Aorta (tissue), 5 donors: ENCODE data around the gene PHF14. TPM values are rescaled to one million over a fixed set of nuclear protein-coding genes. Genes with fewer than 3 reads are reported as not detected.
A peak's percentile ranks its signal among the peaks of the same experiment; 100 is the strongest.
"Not testable (repeated sequence)": the region's sequence is repeated elsewhere in the genome, so short reads cannot be mapped to it uniquely, and the experiment has no call there.

ENCODE experiments used
- ATAC-seq: fragments of 200-7000 bp; cut with Tn5 transposase; one replicate; pipeline ENCODE4 v1.9.1; 2022; ENCODE audit warnings: moderate library complexity; ENCODE audit not compliant: low FRiP score
- DNase-seq, 2 donors: peaks; one replicate each; pipeline ENCODE4 v3.0.0-alpha.2; 2020
- H3K27ac ChIP-seq, 2 donors: one replicate each; pipeline ENCODE4 v1.5.1; 2013; ENCODE audit warnings: low read length in 2 of 2, mild to moderate bottlenecking in 2 of 2, moderate library complexity in 2 of 2, control low read depth in 1 of 2, inconsistent platforms in 1 of 2, low read depth in 1 of 2
- H3K27me3 ChIP-seq, 2 donors: one replicate each; pipeline ENCODE4 v1.6.1; 2013; ENCODE audit warnings: control low read depth in 1 of 2, low read length in 1 of 2, mild to moderate bottlenecking in 1 of 2, moderate library complexity in 1 of 2; ENCODE audit not compliant: insufficient read depth in 2 of 2, control insufficient read depth in 1 of 2
- H3K36me3 ChIP-seq, 2 donors: one replicate each; pipeline ENCODE4 v1.6.1; 2013; ENCODE audit warnings: control low read depth in 1 of 2, low read length in 1 of 2, mild to moderate bottlenecking in 1 of 2; ENCODE audit not compliant: insufficient read depth in 2 of 2, control insufficient read depth in 1 of 2
- H3K4me1 ChIP-seq, 2 donors: one replicate each; pipeline ENCODE4 v1.6.1; 2013; ENCODE audit warnings: low read length in 2 of 2, control low read depth in 1 of 2, mild to moderate bottlenecking in 1 of 2, moderate library complexity in 1 of 2; ENCODE audit not compliant: insufficient read depth in 2 of 2, control insufficient read depth in 1 of 2
- H3K4me3 ChIP-seq, 2 donors: one replicate each; pipeline ENCODE4 v1.5.1; 2013; ENCODE audit warnings: low read length in 2 of 2, control low read depth in 1 of 2, mild to moderate bottlenecking in 1 of 2
- H3K9me3 ChIP-seq: one replicate; pipeline ENCODE4 v1.6.1; 2013; ENCODE audit warnings: mild to moderate bottlenecking, low read length; ENCODE audit not compliant: control insufficient read depth
- WGBS, 2 donors: extraction: QIAGEN DNeasy Blood & Tissue Kit; methylation state at CpG; one replicate each; pipeline ENCODE4 v1.1.7; 2013; 5-methylcytosine and 5-hydroxymethylcytosine counted together
- intact Hi-C, 2 donors: fragments of 100-400 bp; cut with DNase I; formaldehyde crosslinking; loops; one replicate each; pipeline versions ENCODE4 v1.14.2 to v1.15.0; 2022
- polyA plus RNA-seq, 2 donors: library from polyadenylated mRNA; stranded (reverse); fragments of 200-250 nt; gene quantifications; one replicate each; pipeline ENCODE4 v1.2.3, GENCODE V29; 2013
- total RNA-seq, 2 donors: library from RNA; stranded (reverse); fragmentation: NEBNext Ultra II Directional; extraction: Animal tissue kit (Norgen Biotek cat#: 25700); gene quantifications; one replicate each; pipeline ENCODE4 v1.2.1, GENCODE V29; 2021
- donor health status: healthy with polysubstance abuse.
- donor health status: Bipolar disorder and iron deficiency.
- donor health status: DM: no; HTN: no; CAD: no.
- donor health status: DM: no; HTN: no; CAD: no.
- donor health status: DM: yes; HTN: yes; CAD: no.

The PHF14 gene
- total and polyA plus RNA-seq, 4 donors, result 16.2 to 51.8 (median 36.7) TPM

DNA sequence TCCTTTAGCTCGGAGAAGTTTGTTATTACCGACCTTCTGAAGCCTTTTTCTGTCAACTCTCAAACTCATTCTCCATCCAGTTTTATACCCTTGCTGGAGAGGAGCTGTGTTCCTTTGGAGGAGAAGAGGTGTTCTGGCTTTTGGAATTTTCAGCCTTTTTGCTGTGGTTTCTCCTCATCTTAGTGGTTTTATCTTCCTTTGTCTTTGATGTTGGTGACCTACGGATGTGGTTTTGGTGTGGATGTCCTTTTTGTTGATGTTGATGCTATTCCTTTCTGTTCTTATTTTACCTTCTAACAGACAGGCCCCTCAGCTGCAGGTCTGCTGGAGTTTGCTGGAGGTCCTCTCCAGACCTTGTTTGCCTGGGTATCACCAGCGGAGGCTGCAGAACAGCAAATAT lies 8.7 kb upstream of the PHF14 start:
- H3K4me3 ChIP-seq, DNase-seq, H3K9me3 ChIP-seq, intact Hi-C loops, ATAC-seq, H3K27me3 ChIP-seq, H3K36me3 ChIP-seq, H3K4me1 ChIP-seq, H3K27ac ChIP-seq: not testable (repeated sequence)
- 94 to 97% methylated on average over 4 of the region's 4 CpGs for WGBS, 2 donors

DNA sequence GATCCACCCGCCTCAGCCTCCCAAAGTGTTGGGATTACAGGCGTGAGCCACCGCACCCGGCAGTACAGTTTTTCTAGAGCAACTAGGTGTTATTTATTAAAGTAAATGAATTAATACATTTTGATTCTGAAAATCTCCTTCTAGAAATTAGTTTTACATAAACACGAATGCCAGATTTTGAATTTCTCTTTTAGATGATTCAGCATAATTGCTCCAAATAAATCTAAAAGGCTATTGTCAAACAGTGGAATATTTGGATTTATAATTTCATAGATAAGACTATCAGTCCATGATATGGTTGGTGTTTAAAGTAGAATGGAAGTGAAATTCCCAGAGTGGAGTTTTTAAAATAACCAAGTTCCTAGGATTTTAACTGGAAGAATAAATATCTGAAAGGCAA lies 1.5 kb upstream of the PHF14 start:
- WGBS, 2 donors, result 88 to 94% methylated on average over 5 of the region's 5 CpGs
- no peaks in the 10 kb centered on the region for H3K36me3 ChIP-seq
- H3K27ac ChIP-seq, result no peak overlapping the region
- no peaks in the 10 kb centered on the region for H3K4me1 ChIP-seq
- DNase-seq (no peak), ATAC-seq (no peak)
- no peaks in the 10 kb centered on the region for H3K9me3 ChIP-seq
- no peaks in the 10 kb centered on the region for H3K27me3 ChIP-seq
- intact Hi-C loops, result loop anchor here (2.0 kb wide), 1 partner anchor 31 kb away; a partner anchor contains a TSS
- H3K4me3 ChIP-seq, result no peak overlapping the region

DNA sequence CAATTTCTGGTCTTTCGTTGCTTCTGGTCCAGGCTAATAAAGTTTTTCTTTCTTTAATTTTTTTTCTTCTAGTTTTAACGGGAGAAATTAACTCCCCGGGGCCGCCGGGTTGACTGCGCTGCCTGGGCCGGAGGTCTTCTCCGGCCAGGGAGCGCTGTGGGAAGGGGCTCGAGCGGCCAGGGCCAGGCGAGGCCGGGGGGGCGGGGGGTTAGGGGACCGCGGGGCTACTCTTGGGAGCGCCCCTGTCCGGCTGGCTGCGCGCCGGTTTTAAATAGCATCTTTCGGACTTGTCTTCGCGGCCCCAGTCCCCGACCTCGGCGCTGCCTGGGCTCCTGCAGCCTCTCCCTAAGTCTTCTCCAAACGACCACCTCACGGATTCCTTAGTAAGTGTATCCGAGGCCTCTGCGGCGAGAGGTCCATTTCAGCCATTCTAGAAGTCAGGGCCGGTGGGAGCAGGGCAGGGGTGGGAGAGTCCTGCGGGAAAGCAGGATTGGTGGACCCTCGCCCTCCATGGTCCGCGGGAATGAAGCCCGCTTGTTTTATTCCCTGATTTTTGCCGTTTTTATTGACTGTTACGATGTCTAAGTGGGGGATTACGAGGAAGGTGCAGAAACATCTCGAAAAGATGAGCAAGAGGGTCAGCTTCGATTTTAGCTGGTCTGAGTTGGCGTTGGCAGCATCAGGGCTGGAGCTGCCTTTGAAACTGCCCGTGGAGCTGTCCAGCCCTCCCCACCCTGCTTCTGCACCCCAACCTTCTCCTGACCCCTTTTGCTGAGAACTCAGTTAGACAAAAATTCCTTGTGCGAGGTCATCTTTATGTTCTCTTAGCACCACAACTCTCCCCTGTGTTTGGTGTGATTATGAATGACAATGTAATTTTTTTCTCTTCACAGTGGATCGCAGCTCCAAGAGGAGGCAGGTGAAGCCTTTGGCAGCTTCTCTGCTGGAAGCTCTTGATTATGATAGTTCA lies 555 bp downstream of the PHF14 start:
- no peaks in the 10 kb centered on the region for H3K27me3 ChIP-seq
- peak overlapping the region; percentile 74 to 97 for H3K4me3 ChIP-seq
- intact Hi-C loops, result loop anchor here (2.0 kb wide), 1 partner anchor 33 kb away; a partner anchor contains a TSS
- DNase-seq (peak; percentile 59 to 79), ATAC-seq (peak; percentile 50)
- no peaks in the 10 kb centered on the region for H3K9me3 ChIP-seq
- H3K4me1 ChIP-seq, result no peaks in the 10 kb centered on the region
- peaks cover 0 to 3% of the 10 kb centered on the region in 2 donors for H3K36me3 ChIP-seq
- WGBS, 2 donors, result 1% methylated on average over 47 of the region's 47 CpGs
- peak overlapping the region in 1 of 2 donors; percentile 33 for H3K27ac ChIP-seq

DNA sequence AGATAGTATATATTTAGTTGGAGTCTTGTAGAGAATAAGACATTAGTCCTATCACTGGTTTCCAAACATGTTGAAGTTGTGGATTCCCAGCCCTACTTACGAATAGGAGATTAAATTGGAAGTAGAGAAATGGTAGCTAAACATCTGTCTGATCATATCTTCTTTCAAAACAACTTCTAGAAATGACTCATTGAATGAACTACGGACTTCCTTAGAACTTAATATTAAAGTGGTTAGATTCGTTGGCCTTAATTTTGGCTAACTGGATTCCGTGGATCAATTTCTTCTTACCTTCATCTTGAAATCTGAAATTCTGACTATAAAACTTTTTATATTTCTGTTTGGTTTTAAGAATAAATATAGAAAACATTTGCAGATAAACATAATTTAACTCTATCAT lies 3.4 kb downstream of the PHF14 start:
- H3K27me3 ChIP-seq, result no peaks in the 10 kb centered on the region
- H3K4me3 ChIP-seq, result no peak overlapping the region
- intact Hi-C loops, result no loop called here
- WGBS, 2 donors, result 74 to 88% methylated on average over 4 of the region's 4 CpGs
- DNase-seq (no peak), ATAC-seq (no peak)
- H3K9me3 ChIP-seq, result no peaks in the 10 kb centered on the region
- peaks cover 0 to 3% of the 10 kb centered on the region in 2 donors for H3K36me3 ChIP-seq
- H3K27ac ChIP-seq, result no peak overlapping the region
- no peaks in the 10 kb centered on the region for H3K4me1 ChIP-seq

DNA sequence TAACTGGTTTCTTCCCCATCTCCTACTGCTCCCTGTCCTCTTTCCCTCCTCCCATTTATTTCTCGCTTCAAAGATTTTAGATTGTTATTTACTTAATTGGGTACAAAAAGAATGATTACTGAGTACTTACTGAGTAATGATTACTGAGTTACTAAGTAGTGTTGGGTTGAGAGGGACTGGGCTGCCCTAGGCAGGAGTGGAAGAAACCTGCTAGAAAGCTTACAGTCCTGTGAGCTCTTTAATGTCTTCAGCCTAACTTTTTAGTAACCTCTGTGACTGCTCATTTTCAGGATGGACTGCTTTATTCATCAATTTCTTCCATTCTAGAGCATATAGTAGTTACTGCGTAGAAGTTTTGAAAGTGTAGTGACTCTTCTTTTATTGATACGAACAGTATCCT lies 7.6 kb downstream of the PHF14 start:
- 96 to 97% methylated on average over 3 of the region's 3 CpGs for WGBS, 2 donors

GRCh38 chr7:10990748-10991147 lies 17.1 kb downstream of the PHF14 start:
- H3K36me3 ChIP-seq, H3K9me3 ChIP-seq, ATAC-seq, intact Hi-C loops, H3K27ac ChIP-seq, H3K4me1 ChIP-seq, H3K27me3 ChIP-seq, H3K4me3 ChIP-seq: not testable (repeated sequence)
- peak in 1 of 2 donors; percentile 30 for DNase-seq
- 98 to 99% methylated on average over 6 of the region's 6 CpGs for WGBS, 2 donors

More for the DNA sequence above, 7.6 kb downstream of the PHF14 start:
- Histone ChIP-seq H3K27me3 (no peaks in the 10 kb centered on the region), H3K36me3 (peaks cover 0 to 4% of the 10 kb centered on the region in 2 donors), H3K27ac (no peak overlapping the region), H3K4me3 (no peak overlapping the region), H3K4me1 (no peaks in the 10 kb centered on the region), H3K9me3 (no peaks in the 10 kb centered on the region)
- DNase-seq (no peak), ATAC-seq (no peak)
- intact Hi-C loops, result no loop called here

GRCh38 chr7:10995482-10996166 lies 22.0 kb downstream of the PHF14 start:
- intact Hi-C loops, result not testable (repeated sequence)
- WGBS, 2 donors, result 94% methylated on average over 34 of the region's 34 CpGs

DNA sequence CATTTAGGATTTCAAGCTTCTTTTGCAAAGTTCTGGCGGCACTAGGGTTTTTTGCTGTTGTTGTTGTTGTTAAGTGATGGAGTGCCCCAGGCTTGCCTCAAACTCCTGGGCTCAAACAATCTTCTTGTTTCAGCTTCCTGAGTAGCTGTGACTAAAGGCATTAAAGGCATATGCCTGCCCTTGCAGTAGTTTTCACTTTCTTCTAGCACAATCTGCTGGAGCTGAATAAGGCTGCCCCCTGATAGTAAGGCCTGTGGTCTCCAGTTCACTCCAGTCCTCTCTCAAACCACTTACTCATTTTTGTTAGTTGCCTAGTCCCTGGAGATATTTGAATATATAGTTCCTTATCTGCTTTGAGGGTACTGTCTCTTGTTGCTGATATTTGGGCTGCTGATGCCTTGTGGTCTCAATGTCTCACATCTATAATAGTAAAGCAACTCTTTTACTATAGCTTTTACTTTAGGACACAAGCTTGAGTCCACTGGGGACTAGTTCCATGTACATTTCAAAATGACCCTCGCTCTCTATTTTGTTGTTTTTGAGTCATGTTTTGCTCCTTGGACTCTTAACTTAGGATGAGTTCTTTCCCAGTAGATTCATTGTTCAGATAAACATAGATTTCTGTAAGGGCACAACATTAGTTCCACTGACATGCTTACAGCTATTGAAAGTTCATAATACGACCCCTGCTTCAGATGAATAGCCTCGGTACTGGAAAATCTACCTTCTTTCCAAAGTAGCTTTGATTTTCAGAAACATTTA lies 25.5 kb downstream of the PHF14 start:
- Histone ChIP-seq H3K27me3 (no peaks in the 10 kb centered on the region), H3K4me3 (no peak overlapping the region), H3K36me3 (peaks cover 0 to 2% of the 10 kb centered on the region in 2 donors), H3K9me3 (no peaks in the 10 kb centered on the region), H3K27ac (no peak overlapping the region), H3K4me1 (peaks cover 0 to 3% of the 10 kb centered on the region in 2 donors)
- intact Hi-C loops, result no loop called here
- WGBS, 2 donors, result 72 to 80% methylated on average over 4 of the region's 4 CpGs
- ATAC-seq (peak; percentile 36), DNase-seq (no peak)

More at GRCh38 chr7:10995482-10996166, 22.0 kb downstream of the PHF14 start:
- peak in 1 of 2 donors; percentile 59 for DNase-seq
- H3K36me3 ChIP-seq, ATAC-seq, H3K4me1 ChIP-seq, H3K27me3 ChIP-seq, H3K9me3 ChIP-seq, H3K27ac ChIP-seq, H3K4me3 ChIP-seq: not testable (repeated sequence)
